OCI-M2 (cell line): ENCODE data around the gene ADAMTS17.

Source experiments
- DNase-seq: peaks from one replicate; lab custom pipeline; 2025; ENCODE audit not compliant: unreplicated experiment; lab: John Stamatoyannopoulos, UW

The ADAMTS17 gene

DNA sequence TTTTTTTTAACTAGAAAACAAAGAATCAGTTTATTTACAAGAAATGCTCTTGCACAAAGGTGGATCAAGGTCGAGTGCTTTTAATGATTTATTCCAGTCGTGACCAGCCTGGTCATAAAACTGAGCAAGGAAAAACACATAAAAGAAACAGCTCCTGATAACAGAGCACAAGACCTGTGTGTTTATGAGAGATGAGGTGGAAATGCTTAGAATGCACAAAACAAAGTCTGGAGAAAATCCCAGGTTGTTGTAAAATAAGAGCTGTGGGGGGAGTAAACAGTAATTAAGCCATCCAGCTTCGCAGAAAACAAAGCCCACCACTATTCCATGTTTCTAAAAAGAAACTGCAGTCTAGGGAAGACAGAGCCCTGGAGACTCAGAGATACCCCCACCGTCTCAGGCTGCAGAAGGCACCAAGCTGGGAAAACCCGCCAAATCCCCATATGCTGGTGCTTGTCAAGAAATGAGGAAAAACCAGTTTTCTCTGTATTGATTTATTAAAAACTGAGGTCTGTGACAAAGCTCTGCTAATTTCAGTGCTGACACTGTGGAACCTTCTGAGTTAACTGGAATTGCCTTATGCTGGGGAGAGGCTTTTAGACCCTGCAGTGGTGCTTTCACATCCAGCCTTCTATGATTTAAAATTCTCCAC is 139.3 kb downstream of the ADAMTS17 start:
- DNase-seq, result no peak

DNA sequence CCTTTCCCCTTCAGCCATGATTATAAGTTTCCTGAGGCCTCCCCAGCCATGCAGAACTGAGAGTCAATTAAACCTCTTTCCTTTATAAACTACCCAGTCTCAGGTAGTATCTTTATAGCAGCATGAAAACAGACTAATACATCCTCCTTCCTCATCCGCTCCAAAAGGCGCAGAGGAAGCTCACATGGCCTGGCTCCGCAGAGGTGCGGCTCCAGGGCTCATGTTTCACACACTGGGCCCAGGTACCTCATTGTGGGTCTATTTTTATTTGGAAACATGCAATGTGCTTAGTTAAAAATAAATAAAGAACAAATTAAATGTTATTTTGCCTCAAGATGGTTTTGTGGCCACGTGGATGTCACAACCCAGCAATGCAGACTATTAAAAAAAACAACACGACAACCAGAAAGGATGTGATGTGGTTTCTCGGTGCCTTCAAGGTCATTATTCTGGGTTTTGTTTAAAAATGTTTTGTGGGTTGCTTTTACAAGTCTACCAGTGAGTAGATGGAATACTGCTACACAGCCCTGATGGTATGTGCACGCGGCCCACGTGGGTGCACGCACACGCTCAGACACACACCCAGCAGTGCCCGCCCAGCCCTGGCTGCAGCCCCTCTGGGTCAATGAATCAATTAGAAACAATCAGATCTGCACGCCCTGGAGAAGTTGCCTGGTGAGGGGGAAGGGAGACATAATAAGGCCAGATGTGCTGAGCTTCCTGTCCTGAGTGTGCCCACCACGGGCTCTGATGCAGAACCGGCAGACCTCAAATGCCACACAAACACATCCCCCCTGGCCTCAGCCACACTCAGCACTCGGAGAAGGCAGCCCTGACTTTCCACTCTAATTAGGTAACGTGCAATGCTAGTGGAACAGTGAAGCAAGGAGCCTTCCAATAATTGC is 140.1 kb downstream of the ADAMTS17 start:
- DNase-seq, result no peak

DNA sequence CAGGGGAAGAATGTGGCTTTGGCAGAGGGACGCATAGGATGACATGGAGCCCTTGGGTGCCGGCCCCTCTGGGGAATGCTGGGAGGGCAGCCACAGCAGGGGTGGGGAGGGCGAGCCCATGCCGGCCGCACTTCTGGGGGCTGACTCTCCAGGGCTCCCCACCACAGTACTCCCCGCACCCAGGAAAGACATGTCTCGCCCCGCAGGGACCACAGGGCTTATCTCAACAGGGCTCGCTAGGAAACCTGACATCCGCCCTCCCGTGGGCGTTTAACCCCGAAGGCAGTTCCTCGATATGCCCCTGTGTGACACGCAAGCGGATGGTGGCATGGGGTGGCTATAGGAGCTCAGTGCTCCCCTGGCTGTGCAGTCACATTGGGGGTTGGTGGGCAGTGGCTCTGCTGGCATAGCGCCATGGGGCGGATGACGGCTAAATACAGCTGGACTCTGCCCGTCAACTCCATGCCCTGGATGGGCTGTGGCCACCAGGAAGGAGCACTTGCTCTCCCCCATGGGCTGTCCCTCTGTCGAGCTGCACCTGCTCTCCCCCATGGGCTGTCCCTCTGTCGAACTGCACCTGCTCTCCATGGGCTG is 141.4 kb downstream of the ADAMTS17 start:
- DNase-seq, result no peak

DNA sequence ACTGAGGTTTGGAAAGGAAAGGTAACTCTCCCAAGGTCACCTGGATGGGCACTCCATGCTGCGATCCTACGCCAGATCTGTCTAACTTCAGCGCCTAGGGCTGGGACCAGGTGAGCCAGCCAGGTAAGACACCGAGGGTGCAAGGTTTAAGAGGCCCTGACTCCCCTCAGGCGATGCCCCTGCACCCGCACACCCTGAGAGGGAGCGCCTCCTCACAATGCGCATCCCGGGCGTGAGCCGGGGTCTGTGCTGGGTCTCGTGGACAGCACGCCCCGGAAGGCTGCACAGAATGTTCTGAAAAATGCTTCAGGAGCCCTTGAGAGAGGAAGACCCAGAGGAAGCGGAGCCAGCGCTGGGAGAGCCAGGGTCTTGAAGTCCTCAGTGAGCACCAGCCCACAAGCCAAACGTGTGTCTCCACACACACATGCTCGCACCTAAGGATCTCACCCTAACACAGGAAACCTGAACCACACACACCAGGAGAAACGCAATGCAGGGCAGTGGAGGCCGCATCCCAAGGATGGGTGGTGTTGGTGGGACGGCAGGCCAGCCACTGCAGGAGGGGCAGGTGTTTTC is 142.0 kb downstream of the ADAMTS17 start:
- DNase-seq, result no peak

DNA sequence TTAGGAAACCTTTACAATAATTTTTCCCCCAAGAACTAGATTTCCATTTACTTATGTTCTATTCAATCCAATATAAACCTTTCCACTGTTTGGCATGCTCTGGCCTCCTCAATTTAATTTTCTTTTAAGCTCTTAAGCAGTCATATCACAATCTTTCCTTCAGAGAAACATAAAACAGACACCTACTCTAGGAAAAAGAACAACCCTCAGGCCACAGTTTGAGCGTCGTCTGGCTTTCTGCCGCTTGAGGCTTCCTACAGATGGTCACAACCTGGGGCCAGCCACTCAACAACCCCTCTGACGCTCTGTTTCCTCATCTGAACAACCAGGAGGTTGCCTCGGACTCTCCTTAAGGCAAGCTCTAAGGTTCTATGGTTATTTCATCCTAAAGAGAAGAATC is 143.3 kb downstream of the ADAMTS17 start:
- DNase-seq, result no peak

- DNase-seq, result no peak
Observed at GRCh38 chr15:100196326-100197058, 145.3 kb downstream of the ADAMTS17 start.

DNA sequence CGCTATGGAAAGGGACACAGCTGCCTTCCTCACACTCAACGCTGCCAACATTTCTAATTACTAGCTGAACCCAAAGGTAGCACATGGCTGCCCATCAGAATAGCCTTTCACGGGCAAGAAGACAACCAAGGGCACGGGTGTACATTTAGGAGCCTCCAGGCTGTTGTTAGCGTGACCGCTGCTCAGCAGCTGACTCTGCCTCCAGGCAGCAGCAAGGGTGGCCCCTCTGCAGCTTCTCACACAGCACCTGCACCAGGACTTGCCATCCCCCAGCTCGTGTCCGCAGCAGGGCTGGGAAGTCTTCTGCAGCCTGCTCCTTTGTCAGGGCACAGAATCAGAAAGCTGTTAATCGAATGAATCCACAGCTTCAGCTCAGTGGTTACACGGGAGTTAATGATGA is 146.8 kb downstream of the ADAMTS17 start:
- no peak for DNase-seq

DNA sequence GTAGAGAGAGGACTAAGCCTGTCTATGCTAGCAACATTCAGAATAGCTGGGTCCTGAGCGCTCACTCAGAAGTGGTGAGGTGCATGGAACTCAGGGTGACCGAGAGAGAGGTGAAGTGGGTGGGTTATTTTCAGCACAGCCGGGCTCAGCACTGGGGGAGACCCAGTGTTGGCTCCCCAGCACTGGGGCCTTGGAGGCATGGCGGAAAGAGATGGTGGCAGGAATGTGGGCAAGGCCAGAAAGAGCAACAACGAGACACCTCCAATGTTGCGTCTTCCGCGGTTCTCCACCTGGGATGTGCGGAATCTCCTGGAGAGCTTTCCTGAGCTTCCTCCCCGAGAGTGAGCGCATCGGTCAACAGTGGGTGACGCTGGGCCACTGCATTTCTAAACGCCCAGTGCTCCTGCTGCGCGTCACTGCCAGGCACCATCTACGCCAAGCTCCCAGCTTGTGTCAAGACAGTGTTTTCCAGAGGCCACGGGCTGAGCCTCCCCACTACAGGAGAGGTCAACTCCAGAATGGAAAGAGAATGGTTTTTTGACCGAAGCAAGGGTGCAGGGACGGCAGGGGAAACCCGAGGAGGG is 148.4 kb downstream of the ADAMTS17 start:
- no peak for DNase-seq

DNA sequence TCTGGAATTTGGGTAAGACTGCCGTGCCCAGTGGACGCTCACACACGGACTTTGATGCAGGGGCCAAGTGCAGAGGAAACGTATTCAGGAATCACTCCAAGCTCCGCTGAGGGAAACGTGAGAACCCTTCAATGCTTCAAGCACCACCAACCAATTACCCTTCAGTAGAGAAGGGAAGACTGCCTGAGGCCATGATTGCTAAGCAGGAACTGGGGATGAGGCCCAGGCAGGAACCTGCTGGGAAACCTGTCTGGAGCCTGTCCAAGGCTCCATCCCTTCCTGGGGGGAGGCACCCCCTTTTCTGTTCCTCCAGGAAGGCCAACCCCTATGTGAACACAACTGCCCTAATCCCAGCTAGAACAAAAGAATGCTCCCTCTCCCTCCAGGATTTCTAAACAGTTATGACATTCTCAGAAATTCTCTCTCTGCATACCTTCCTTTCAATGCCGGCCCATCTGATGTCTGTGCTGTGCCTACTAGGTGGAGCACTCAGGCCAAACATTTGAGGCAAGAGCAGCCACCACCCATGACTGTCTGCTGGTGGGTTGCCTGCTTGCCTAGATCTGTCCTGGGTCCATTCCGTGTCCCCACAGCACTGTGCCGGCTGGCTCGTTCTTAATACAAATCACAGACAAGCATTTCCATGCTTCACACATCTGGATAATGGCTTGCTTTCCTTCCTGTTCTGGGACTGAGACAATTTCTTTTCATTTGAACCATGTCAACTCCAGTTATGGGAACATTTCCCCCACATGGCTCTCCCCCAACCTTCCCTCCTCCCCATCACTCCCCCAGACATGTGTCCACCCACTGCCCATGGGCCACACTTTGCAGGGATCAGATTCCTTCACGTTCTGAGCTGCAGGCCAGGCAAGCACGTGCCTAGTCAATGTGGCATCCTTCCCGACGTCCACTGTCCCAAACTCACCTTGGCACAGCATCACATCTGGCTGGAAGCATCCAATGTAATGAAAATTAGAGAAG is 149.4 kb downstream of the ADAMTS17 start:
- DNase-seq, result no peak

DNA sequence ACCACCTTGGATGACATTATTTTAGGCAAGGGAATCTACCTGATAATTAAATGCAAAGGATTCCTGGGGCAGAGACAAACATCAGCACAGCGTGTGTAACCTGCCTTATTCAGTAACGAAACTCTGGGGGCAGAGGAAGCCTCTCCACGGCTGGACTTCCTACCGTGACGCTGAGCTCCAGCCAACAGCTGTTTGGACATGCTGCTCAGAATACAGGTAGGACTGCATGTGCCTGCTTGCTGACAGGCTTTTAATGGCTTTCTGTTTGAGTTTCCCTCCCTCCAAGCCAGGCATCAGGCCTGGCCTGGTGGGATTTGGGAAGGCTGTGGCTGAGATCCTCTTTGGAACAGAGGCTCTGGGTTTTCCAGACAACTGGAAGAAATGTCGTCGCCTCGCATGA is 150.6 kb downstream of the ADAMTS17 start:
- no peak for DNase-seq

- no peak for DNase-seq
Observed at GRCh38 chr15:100190675-100191074, 151.1 kb downstream of the ADAMTS17 start.

- no peak for DNase-seq
Observed at GRCh38 chr15:100189849-100190248, 151.9 kb downstream of the ADAMTS17 start.

DNA sequence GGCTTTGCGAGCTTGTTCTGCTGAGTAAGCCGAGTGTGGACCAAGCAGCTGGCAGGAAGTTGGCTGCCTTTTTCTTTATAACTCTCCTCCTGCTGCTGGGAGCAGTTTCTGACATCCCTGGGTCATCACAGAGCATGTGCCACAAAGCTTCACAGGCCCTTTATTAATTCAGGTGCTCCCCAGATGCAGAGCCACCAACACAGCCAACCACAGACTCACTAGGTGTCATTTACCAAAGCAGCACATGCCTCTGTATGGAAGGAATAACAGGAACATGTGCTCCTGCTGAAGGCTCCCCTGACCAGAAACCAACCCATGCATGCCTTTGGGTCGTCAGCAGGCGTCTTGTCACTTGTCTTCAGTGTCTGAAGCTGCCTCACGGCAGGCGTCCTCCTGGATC is 152.5 kb downstream of the ADAMTS17 start:
- DNase-seq, result no peak

- DNase-seq, result no peak
Observed at GRCh38 chr15:100187677-100188076, 154.1 kb downstream of the ADAMTS17 start.

- no peak for DNase-seq
Observed at GRCh38 chr15:100186960-100187359, 154.8 kb downstream of the ADAMTS17 start.

GRCh38 chr15:100186366-100186765 is 155.4 kb downstream of the ADAMTS17 start:
- no peak for DNase-seq

DNA sequence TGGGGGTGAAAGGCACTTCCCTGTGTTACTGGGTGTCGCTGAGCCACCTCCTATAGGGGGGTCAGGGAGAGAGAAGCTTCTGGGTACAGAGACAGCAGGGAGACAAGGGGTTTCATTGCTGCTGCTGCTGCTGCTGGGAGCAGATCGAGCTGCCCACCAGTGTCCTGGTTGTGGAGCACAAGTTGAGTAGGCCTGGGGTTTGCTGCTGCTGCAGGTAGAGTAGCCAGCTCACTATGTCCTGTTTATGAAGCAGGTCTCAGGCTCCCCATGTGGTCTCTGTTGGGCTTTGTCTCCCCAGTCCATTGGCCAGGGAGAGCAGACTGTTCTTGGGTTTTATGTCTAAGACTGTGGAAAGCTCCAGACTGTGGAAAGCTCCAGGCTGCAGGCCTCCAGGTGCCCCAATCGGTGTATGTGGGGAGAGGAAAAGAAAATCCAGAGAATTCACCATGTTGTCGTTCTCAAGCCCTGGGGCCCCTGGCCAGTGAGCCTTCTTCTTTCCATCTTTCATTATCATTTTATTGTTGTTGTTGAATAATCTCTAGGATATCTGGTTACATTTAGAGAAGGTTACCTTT is 157.8 kb downstream of the ADAMTS17 start:
- no peak for DNase-seq

DNA sequence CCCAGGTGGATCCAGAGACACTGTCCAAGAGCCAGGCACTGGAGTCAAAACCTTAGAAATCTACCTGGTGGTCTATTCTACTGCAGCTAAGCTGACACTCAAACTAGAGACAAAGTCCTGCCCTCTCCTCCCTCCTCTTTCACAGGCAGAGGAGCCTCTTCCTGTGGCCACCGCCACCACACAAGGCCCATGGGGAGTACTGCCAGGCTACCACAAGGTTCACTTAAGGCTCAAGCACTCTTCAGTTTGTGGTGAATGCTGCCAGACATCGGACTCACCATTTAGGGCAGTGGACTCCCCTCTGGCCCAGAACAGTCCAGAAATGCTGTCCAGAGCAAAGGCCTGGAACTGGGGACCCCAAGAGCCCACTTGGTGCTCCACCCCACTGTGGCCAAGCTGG is 160.9 kb downstream of the ADAMTS17 start:
- DNase-seq, result no peak
